HG02610 (cell line): ENCODE measurements around the gene ZMYND10.
A peak's percentile ranks its signal among the peaks of the same experiment; 100 is the strongest.

Source experiments
- ATAC-seq: cut with Tn5 transposase; IDR thresholded peaks from one replicate; pipeline ENCODE4 v1.9.1; 2021; ENCODE audit warnings: mild to moderate bottlenecking, moderate library complexity; ENCODE audit not compliant: unreplicated experiment

The ZMYND10 gene

GRCh38 chr3:50292159-50293078, 53.1 kb downstream of the ZMYND10 start, which contains the start of gene IFRD2:
TSS of gene IFRD2 (minus strand) at chr3:50292429. CDS start at chr3:50292274, 155 bp downstream.
- ATAC-seq: peak; percentile 93
